Fibroblast of lung (primary cell): ENCODE measurements around the gene BRME1. TPM values are rescaled to one million over a fixed set of nuclear protein-coding genes. Genes with fewer than 3 reads are reported as not detected.

Source experiments
- DNase-seq, 2 donors: peaks; one replicate each; pipeline versions ENCODE4 v3.0.0 to v3.0.0-alpha.2; 2010; ENCODE audit warnings: low read depth in 2 of 2
- H2AFZ ChIP-seq: 2 replicates; pipeline ENCODE4 v1.5.1; 2012; ENCODE audit warnings: low read length, control low read depth, inconsistent platforms
- H3K27ac ChIP-seq: 2 replicates; pipeline ENCODE4 v1.5.1; 2011; ENCODE audit warnings: low read length, control low read depth; ENCODE audit not compliant: insufficient read depth
- H3K27me3 ChIP-seq: 2 replicates; pipeline ENCODE4 v1.5.1; 2011; ENCODE audit warnings: mild to moderate bottlenecking, low read length; ENCODE audit not compliant: control insufficient read depth, insufficient read depth
- H3K36me3 ChIP-seq: 2 replicates; pipeline ENCODE4 v1.5.1; 2011; ENCODE audit warnings: low read length; ENCODE audit not compliant: control insufficient read depth, insufficient read depth
- H3K4me1 ChIP-seq: 2 replicates; pipeline ENCODE4 v1.5.1; 2011; ENCODE audit warnings: low read length; ENCODE audit not compliant: control insufficient read depth, insufficient read depth; ENCODE audit errors: extremely low read depth
- H3K4me2 ChIP-seq: 2 replicates; pipeline ENCODE4 v1.5.1; 2011; ENCODE audit warnings: low read length, control low read depth; ENCODE audit not compliant: insufficient read depth; ENCODE audit errors: extremely low read depth
- H3K4me3 ChIP-seq, 4 experiments: fragments of 200-600 bp in 1 of 4; sonication (generic) in 1 of 4; replicated peaks in 1 of 4; 2 replicates each; pipeline ENCODE4 v1.5.1; 2011 to 2016; ENCODE audit warnings: low read length in 4 of 4, low read depth in 3 of 4, mild to moderate bottlenecking in 3 of 4, control low read depth in 2 of 4, inconsistent platforms in 1 of 4, mixed read lengths in 1 of 4; ENCODE audit not compliant: insufficient read depth in 1 of 4; ENCODE audit errors: control extremely low read depth in 1 of 4
- H3K79me2 ChIP-seq: 2 replicates; pipeline ENCODE4 v1.5.1; 2012; ENCODE audit warnings: mild to moderate bottlenecking, low read length, inconsistent platforms; ENCODE audit not compliant: control insufficient read depth, insufficient read depth
- H3K9ac ChIP-seq: 2 replicates; pipeline ENCODE4 v1.5.1; 2011; ENCODE audit warnings: mild to moderate bottlenecking, low read length, control low read depth; ENCODE audit not compliant: insufficient read depth
- H3K9me3 ChIP-seq: 2 replicates; pipeline ENCODE4 v1.5.1; 2012; ENCODE audit warnings: low read depth, low read length; ENCODE audit not compliant: control insufficient read depth, insufficient read depth
- H4K20me1 ChIP-seq: 2 replicates; pipeline ENCODE4 v1.5.1; 2011; ENCODE audit warnings: low read length; ENCODE audit not compliant: control insufficient read depth, insufficient read depth; ENCODE audit errors: extremely low read depth
- EZH2 ChIP-seq: IDR thresholded peaks from 2 replicates; pipeline ENCODE4 v1.5.1; 2012; ENCODE audit warnings: low read length, control low read depth, mild to moderate bottlenecking; ENCODE audit errors: missing control alignments
- polyA plus RNA-seq, 2 donors: library from polyadenylated mRNA; depleted of rRNA in 1 of 2; stranded (reverse) in 1 of 2; unstranded in 1 of 2; fragments of >200 nt; gene quantifications; 2 replicates each; pipeline ENCODE4 v1.2.1, GENCODE V29; 2011 to 2012; ENCODE audit warnings: missing spikeins in 1 of 2
- total RNA-seq: library from RNA; depleted of rRNA; stranded (reverse); fragments of >200 nt; gene quantifications from 2 replicates; pipeline ENCODE4 v1.2.1, GENCODE V29; 2014
- TF ChIP-seq, protein P1 (sequence below), 2 donors: IDR thresholded peaks in 1 of 2; conservative IDR thresholded peaks in 1 of 2; 1 replicate in 1 of 2; 2 replicates in 1 of 2; pipeline ENCODE4 v1.5.1; 2011 to 2012; ENCODE audit warnings: low read length in 2 of 2, control low read depth in 1 of 2, inconsistent platforms in 1 of 2, low read depth in 1 of 2, mild to moderate bottlenecking in 1 of 2

The BRME1 gene
- total and polyA plus RNA-seq, 2 donors (not counting 1 experiment from before 2014, with no cell fraction given): 0.23 to 0.83 TPM

DNA sequence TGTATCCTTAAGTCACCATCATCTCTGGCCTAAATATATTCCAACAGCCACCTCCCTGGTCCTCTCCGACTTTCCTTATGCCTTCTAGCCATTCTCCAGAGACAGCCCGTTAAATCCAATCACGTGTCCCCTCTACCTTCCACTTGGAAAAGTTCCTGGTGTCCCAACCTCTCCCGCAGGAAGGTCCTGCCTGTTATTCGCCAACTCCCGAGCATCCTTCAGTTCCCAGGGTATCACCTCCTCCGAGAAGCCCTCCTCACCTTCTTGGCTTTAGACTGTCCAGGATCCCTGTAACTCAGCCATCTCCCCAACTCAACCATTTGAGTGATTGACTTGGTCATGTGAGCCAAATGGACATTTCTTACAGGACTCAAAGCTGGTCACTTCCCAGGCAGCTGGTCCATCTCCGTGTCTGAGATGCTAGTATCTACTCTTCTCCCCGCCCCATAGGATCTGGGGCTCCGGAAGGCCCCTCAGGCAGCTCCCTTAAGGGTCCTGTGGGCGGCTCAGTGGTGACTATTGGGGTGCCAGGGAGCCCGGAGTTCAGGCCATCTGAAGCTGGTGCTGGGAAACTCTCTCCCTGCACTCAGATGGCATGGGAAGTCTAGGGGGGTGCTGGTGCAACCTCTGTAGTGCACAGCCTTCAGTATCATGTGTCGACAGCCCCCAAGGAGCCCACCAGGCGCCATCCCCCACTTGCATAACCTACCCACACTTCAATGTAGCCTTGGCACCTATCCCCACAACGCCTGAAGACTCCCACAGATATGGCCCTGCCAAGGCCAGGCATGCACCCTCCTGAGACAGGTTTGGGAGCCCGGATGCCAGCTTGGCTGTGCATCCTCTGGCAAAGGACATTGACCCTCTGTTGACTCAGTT lies 56.9 kb downstream of the BRME1 start:
- Histone ChIP-seq H2AFZ (no peak overlapping the region), H3K27ac (peak overlapping the region; percentile 49)

GRCh38 chr19:13848340-13848677 lies 57.6 kb downstream of the BRME1 start:
- Histone ChIP-seq H3K27me3 (no peaks in the 10 kb centered on the region), H3K36me3 (no peaks in the 10 kb centered on the region), H3K9me3 (no peaks in the 10 kb centered on the region), H3K4me3 (no peak overlapping the region), H3K4me1 (peaks cover 42% of the 10 kb centered on the region), H3K4me2 (no peak overlapping the region), H2AFZ (no peak overlapping the region), H3K9ac (no peak overlapping the region), H4K20me1 (no peaks in the 10 kb centered on the region), H3K27ac (peak overlapping the region; percentile 100), H3K79me2 (no peaks in the 10 kb centered on the region)
- no peak for TF ChIP-seq EZH2
- TF ChIP-seq, protein P1, sequence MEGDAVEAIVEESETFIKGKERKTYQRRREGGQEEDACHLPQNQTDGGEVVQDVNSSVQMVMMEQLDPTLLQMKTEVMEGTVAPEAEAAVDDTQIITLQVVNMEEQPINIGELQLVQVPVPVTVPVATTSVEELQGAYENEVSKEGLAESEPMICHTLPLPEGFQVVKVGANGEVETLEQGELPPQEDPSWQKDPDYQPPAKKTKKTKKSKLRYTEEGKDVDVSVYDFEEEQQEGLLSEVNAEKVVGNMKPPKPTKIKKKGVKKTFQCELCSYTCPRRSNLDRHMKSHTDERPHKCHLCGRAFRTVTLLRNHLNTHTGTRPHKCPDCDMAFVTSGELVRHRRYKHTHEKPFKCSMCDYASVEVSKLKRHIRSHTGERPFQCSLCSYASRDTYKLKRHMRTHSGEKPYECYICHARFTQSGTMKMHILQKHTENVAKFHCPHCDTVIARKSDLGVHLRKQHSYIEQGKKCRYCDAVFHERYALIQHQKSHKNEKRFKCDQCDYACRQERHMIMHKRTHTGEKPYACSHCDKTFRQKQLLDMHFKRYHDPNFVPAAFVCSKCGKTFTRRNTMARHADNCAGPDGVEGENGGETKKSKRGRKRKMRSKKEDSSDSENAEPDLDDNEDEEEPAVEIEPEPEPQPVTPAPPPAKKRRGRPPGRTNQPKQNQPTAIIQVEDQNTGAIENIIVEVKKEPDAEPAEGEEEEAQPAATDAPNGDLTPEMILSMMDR (conservative IDR thresholded peaks at IDR 0.05 in 1 of 2, IDR thresholded peaks at IDR 0.05 in 1 of 2; ENCODE audit: low read depth in 1 of 2, low read length in 2 of 2): no peak
- DNase-seq: no peak

More for the DNA sequence above, 56.9 kb downstream of the BRME1 start:
- H3K9me3 ChIP-seq: no peaks in the 10 kb centered on the region
- H3K4me1 ChIP-seq: peaks cover 36% of the 10 kb centered on the region
- no peaks in the 10 kb centered on the region for H4K20me1 ChIP-seq
- no peak for DNase-seq
- no peaks in the 10 kb centered on the region for H3K79me2 ChIP-seq
- no peak overlapping the region for H3K4me2 ChIP-seq
- no peak overlapping the region for H3K9ac ChIP-seq
- no peaks in the 10 kb centered on the region for H3K27me3 ChIP-seq
- H3K36me3 ChIP-seq: no peaks in the 10 kb centered on the region
- no peak overlapping the region for H3K4me3 ChIP-seq
- no peak for TF ChIP-seq EZH2
- TF ChIP-seq, protein P1 (conservative IDR thresholded peaks at IDR 0.05 in 1 of 2, IDR thresholded peaks at IDR 0.05 in 1 of 2; ENCODE audit: low read depth in 1 of 2, low read length in 2 of 2): no peak

DNA sequence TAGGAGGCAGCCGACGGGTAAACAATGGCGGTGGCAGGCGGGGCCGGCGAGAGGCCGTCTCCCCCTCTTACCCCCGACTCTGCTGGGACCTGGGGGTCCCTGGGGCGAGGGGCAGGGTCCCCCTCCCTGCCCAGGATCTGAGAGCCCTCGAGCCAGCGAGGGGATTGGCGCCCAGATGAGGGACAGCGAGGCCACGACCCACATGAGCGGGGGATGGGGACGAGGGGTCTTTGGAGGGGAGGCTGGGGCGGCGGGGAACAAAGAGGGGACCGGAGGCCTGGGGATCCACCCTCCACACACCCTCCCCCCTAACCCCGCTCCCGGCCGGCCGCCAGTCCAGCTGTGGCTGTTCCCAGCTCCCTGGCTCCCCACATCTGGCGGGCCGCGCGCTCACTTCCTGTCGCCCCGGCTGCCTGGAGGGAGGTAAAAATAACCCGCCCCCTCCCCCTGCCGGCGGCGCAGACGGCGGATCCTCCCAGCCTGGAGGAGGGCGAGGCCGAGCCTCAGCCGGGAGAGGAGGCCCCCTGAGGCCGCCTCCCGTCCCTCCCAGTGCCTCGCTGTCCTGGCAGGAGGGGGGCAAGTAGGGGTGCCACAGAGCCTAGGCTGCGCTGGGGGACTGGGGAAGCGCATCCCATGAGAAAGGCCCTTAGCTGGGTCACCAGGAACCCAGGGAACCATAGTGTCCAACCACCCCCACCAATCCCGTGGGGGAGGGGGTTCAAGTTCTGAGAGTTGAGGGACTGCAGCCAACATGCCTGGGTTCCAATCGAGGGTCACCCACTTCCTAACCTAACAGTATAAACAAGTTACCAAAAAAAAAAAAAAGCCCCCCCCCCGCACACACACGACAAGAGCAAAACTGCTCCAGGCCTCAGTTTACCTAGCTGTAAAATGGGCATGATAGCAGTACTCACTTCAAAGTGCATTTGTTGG lies 58.2 kb downstream of the BRME1 start:
- Histone ChIP-seq H3K4me1 (peaks cover 42% of the 10 kb centered on the region), H3K79me2 (peaks cover 2% of the 10 kb centered on the region), H3K36me3 (no peaks in the 10 kb centered on the region), H2AFZ (no peak overlapping the region), H4K20me1 (no peaks in the 10 kb centered on the region), H3K4me3 (peak overlapping the region; percentile 19 to 59 (median 51)), H3K27me3 (no peaks in the 10 kb centered on the region), H3K9me3 (no peaks in the 10 kb centered on the region), H3K4me2 (peak overlapping the region; percentile 90), H3K9ac (peak overlapping the region; percentile 98), H3K27ac (peak overlapping the region; percentile 100)
- peak; percentile 91 to 94 for DNase-seq
- TF ChIP-seq EZH2: no peak
- TF ChIP-seq, protein P1 (conservative IDR thresholded peaks at IDR 0.05 in 1 of 2, IDR thresholded peaks at IDR 0.05 in 1 of 2; ENCODE audit: low read depth in 1 of 2, low read length in 2 of 2): no peak
